ENCODE results near the gene B4GALNT1.

Gene B4GALNT1

DNA sequence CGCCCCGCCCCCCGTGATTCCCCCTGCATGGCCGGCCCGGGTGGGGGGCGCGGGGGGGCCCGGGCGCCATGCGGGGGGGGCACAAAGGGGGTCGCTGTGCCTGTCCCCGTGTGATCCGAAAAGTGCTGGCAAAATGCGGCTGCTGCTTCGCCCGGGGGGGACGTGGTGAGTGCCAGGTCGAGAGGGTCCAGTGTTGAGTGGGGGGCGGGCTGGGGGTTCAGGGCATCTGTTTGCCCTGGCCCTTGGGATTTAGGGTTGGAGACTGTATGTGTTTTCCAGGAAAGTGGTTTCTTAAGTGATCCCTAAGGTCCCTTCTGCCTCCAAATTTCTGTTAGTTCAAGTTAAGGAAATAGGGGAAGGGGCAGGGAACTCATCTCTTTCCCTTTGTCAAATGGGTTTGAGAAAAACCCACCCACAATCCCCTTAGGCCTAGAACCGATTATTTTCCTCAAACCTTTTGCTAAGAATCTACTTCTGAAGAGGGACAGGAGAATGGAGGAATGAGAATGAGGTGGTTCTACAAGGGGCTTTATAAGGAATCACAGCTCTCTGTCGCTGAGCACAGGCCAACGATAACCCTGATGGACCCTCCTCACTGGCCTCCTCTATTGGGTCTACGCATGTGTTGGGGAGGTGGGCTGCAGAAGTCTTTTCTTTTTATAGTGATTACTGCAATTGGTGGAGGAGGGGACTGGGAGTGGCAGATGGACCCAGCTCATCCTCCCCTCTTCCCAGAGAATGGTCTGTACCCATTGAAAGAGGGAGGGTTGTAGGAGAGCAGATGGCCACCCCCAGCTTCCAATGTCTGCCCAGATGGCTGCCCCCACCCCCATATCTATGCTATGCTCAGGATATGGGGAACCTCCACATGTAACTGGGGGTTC is 20.9 kb downstream of the B4GALNT1 start:
- in situ Hi-C loops (cut with MboI; ENCODE audit: low pct_unique_long_range_greater_than_20kb, low sequenced_read_pairs) = no loop called here
- DNase-seq = no peak

GRCh38 chr12:57611108-57611826 is 21.7 kb downstream of the B4GALNT1 start, which contains the start of gene ARHGEF25:
Gene ARHGEF25, plus strand, starts transcription at chr12:57611435. Its CDS starts 460 bp downstream, at chr12:57611895.
- peak; percentile 57 for DNase-seq
- in situ Hi-C loops (cut with MboI; ENCODE audit: low pct_unique_long_range_greater_than_20kb, low sequenced_read_pairs) = no loop called here

DNA sequence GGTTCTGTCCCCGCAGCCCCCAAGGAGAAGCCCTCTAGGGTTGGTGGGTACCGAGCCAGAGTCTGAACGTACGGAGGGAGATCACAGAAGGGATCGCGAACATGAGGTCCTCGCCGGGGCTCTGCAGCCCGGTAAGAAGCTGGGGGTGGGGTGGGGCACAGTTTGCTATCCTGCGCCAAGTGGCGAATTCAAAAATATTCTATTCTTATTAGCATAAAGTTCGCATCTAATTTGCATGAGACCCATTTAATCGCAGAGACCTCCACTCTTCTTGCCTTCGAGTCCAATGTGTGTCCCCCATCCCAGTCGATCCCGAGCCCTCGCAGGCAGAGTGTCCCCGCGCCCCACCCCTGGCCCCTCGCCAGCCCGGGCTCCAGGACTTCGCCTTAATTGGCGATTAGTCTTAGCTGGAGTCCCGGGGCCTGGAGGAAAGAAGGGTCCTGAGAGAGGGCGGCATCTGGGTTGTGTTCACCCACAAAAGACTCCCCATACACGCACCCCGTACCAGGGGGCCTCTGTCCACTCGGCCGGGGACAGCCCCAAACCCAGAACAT is 22.4 kb downstream of the B4GALNT1 start:
- in situ Hi-C loops (cut with MboI; ENCODE audit: low pct_unique_long_range_greater_than_20kb, low sequenced_read_pairs) = no loop called here
- DNase-seq = no peak

GRCh38 chr12:57609781-57610553 is 23.0 kb downstream of the B4GALNT1 start:
- in situ Hi-C loops (cut with MboI; ENCODE audit: low pct_unique_long_range_greater_than_20kb, low sequenced_read_pairs) = no loop called here
- no peak for DNase-seq

DNA sequence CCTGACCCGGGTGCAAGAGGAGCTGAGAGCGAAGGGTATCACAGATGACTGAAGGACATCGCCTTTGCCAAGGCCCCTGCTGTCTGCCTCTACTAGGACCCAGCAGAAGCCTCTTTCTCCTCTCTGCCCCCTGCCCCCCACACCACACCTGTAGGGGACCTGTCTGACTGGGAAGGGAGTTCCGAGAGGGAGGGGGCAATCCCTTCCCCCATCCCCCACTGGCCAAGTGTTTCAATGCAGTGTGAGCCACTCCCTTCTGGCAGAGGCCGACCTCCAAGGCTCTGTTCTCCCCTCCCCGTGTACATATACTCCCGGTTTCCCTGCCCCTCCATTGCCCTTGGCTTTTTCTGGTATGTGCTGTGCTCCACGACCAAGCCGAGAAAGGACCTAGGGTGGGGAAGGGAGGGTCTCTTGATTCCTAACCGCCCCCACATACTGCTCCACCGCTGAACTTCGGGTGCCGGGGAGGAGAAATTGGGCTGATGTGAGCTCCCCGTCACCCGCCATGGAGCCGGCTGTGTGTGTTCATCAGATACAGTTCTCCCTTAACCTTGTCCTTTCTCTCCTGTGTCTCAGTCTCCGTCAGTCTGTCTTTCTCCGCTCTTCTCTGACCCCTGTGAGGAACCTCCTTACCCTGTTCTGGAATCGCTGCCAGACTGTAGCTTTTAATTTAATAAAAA is 23.8 kb downstream of the B4GALNT1 start:
- in situ Hi-C loops (cut with MboI; ENCODE audit: low pct_unique_long_range_greater_than_20kb, low sequenced_read_pairs) = no loop called here
- no peak for DNase-seq

DNA sequence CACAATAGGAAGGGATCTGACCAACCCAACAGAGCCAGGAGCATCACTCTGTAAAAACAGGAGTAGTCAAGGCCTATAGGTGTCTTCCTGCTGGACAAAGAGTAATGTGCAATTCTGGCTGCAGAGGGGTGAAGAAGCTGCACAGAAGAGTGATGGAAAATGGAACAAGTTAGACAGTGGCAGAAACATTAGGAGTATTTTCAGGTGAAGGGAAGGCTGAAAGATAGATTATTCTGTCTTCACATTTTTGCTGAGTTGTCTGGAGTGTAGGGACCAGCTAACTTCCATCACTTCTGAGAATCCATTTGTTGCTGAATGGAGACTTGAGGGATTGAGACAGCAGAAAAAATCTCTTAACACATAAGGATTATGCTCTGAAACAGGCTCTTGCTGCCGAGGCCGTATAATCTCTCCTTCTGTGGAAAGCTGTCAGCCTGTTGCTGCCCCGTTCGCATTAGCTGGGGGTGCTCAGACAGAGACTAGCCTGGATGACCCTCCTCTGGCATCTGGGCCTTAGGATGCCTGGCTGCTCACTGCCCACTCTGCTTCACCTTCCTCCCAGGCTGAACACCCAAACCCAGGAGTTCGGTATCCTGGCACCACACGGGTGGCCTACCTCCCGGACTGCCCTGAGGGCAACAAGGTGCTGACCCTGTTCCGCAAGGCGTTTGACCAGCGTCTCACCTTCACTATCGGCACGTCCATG is 24.9 kb downstream of the B4GALNT1 start:
- DNase-seq = no peak
- in situ Hi-C loops (cut with MboI; ENCODE audit: low pct_unique_long_range_greater_than_20kb, low sequenced_read_pairs) = no loop called here

- no peak for DNase-seq
- in situ Hi-C loops (cut with MboI; ENCODE audit: low pct_unique_long_range_greater_than_20kb, low sequenced_read_pairs) = no loop called here
Observed at GRCh38 chr12:57606821-57607220, 26.2 kb downstream of the B4GALNT1 start.

- DNase-seq = no peak
- in situ Hi-C loops (cut with MboI; ENCODE audit: low pct_unique_long_range_greater_than_20kb, low sequenced_read_pairs) = no loop called here
Observed at GRCh38 chr12:57606399-57606798, 26.6 kb downstream of the B4GALNT1 start.

- no peak for DNase-seq
- in situ Hi-C loops (cut with MboI; ENCODE audit: low pct_unique_long_range_greater_than_20kb, low sequenced_read_pairs) = no loop called here
Observed at GRCh38 chr12:57605811-57606311, 27.1 kb downstream of the B4GALNT1 start.

GRCh38 chr12:57604992-57605810 is 27.8 kb downstream of the B4GALNT1 start:
- in situ Hi-C loops (cut with MboI; ENCODE audit: low pct_unique_long_range_greater_than_20kb, low sequenced_read_pairs) = no loop called here
- no peak for DNase-seq

GRCh38 chr12:57604454-57604991 is 28.5 kb downstream of the B4GALNT1 start, which contains the start of gene DTX3:
Gene DTX3, plus strand, starts transcription at chr12:57604824. Its CDS starts 1,694 bp downstream, at chr12:57606518.
- in situ Hi-C loops (cut with MboI; ENCODE audit: low pct_unique_long_range_greater_than_20kb, low sequenced_read_pairs) = no loop called here
- no peak for DNase-seq

- no peak for DNase-seq
- in situ Hi-C loops (cut with MboI; ENCODE audit: low pct_unique_long_range_greater_than_20kb, low sequenced_read_pairs) = no loop called here
Observed at GRCh38 chr12:57603815-57604453, 29.1 kb downstream of the B4GALNT1 start.

DNA sequence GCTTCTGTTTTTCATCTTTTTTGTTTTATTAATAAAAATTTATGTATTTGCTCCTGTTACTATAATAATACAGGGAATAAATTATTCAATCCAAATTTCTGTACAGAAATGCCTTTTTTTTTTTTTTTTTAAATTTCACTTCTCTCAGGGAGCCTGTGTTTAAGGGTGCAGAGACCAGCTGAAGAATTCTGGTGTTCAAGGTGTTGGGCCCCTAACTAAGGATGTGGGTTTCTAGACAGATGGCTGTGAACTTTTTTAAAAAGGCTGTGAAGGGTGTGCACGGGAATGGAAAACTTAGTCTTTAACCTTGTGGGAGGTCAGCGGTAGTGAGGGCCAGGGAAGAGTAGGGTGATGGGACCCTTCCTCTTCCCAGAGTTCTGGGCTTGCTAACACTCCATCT is 29.7 kb downstream of the B4GALNT1 start:
- in situ Hi-C loops (cut with MboI; ENCODE audit: low pct_unique_long_range_greater_than_20kb, low sequenced_read_pairs) = no loop called here
- DNase-seq = no peak

- in situ Hi-C loops (cut with MboI; ENCODE audit: low pct_unique_long_range_greater_than_20kb, low sequenced_read_pairs) = no loop called here
- no peak for DNase-seq
Observed at GRCh38 chr12:57602544-57602943, 30.5 kb downstream of the B4GALNT1 start.

DNA sequence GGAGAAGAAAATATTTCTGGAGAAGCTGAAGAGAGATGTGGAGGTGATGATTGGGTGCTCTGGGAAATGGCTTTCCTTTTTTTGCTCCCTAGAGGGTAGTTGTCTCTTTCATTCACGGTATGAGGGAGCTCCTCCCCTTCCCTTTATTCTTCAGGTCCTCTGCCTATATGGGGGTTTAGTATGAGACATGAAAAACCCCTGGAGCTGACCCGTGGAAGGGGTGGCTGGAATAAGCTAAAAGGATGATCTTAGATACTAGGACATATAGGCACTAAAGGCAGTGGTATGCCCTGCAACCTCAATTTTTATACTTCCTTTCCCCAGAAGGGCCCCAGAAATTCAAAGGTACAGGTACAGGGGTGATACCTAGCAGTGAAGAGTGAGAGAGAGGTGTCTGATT is 32.6 kb downstream of the B4GALNT1 start:
- no peak for DNase-seq
- in situ Hi-C loops (cut with MboI; ENCODE audit: low pct_unique_long_range_greater_than_20kb, low sequenced_read_pairs) = no loop called here

DNA sequence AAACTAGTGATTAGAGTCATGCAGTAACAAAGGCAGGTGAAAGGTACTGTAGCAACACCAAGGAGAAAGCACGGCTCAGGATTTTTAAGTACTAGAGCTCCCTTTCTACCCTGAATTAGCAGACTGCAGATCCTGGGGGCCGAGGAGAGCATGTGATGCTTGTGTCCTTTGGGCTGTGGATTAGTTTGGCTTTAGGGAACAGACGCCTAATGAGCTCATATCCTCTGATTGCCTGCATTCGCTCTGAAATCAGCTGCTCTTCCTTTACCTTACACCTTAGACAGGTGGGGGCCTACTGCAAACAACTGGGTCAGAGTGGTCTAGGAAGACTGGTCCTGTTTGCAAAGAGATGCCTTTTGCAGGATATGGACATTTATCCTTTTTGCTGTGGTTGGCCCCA is 39.8 kb downstream of the B4GALNT1 start:
- no peak for DNase-seq
- in situ Hi-C loops (cut with MboI; ENCODE audit: low pct_unique_long_range_greater_than_20kb, low sequenced_read_pairs) = no loop called here

Measured in KBM-7 (cell line).